HG02571 (cell line): Measurements from ENCODE around the gene ITGB6.
A peak's percentile ranks its signal among the peaks of the same experiment; 100 is the strongest.
"Not testable (repeated sequence)": the region's sequence is repeated elsewhere in the genome, so short reads cannot be mapped to it uniquely, and the experiment has no call there.

ENCODE experiments used
- ATAC-seq: cut with Tn5 transposase; IDR thresholded peaks from one replicate; pipeline ENCODE4 v1.9.1; 2021; ENCODE audit warnings: mild to moderate bottlenecking, moderate library complexity; ENCODE audit not compliant: unreplicated experiment

Gene ITGB6

GRCh38 chr2:160142472-160142871, 57.6 kb downstream of the ITGB6 start:
- no peak for ATAC-seq

GRCh38 chr2:160141912-160142311, 58.2 kb downstream of the ITGB6 start:
- ATAC-seq, result no peak

- ATAC-seq, result no peak
Observed at GRCh38 chr2:160141419-160141818, 58.7 kb downstream of the ITGB6 start.

- ATAC-seq, result no peak
Observed at GRCh38 chr2:160140471-160140870, 59.6 kb downstream of the ITGB6 start.

- ATAC-seq, result no peak
Observed at GRCh38 chr2:160139991-160140390, 60.1 kb downstream of the ITGB6 start.

- ATAC-seq, result no peak
Observed at GRCh38 chr2:160139350-160139749, 60.7 kb downstream of the ITGB6 start.

- ATAC-seq, result no peak
Observed at GRCh38 chr2:160138406-160138805, 61.7 kb downstream of the ITGB6 start.

GRCh38 chr2:160137464-160137863, 62.6 kb downstream of the ITGB6 start:
- ATAC-seq, result no peak

- ATAC-seq, result no peak
Observed at GRCh38 chr2:160132761-160133160, 67.3 kb downstream of the ITGB6 start.

- ATAC-seq, result no peak
Observed at GRCh38 chr2:160126756-160127155, 73.3 kb downstream of the ITGB6 start.

- ATAC-seq, result no peak
Observed at GRCh38 chr2:160126315-160126714, 73.8 kb downstream of the ITGB6 start.

GRCh38 chr2:160125828-160126227, 74.2 kb downstream of the ITGB6 start:
- no peak for ATAC-seq

GRCh38 chr2:160125366-160125765, 74.7 kb downstream of the ITGB6 start:
- no peak for ATAC-seq

GRCh38 chr2:160124571-160124970, 75.5 kb downstream of the ITGB6 start:
- ATAC-seq, result no peak

GRCh38 chr2:160114721-160115120, 85.4 kb downstream of the ITGB6 start:
- not testable (repeated sequence) for ATAC-seq

- no peak for ATAC-seq
Observed at GRCh38 chr2:160114020-160114419, 86.1 kb downstream of the ITGB6 start.

- peak; percentile 48 for ATAC-seq
Observed at GRCh38 chr2:160111951-160112798, 87.9 kb downstream of the ITGB6 start.

- no peak for ATAC-seq
Observed at GRCh38 chr2:160110674-160111239, 89.3 kb downstream of the ITGB6 start.

- peak; percentile 75 for ATAC-seq
Observed at GRCh38 chr2:160109939-160110673, 90.0 kb downstream of the ITGB6 start.

GRCh38 chr2:160109243-160109642, 90.8 kb downstream of the ITGB6 start:
- ATAC-seq, result no peak

GRCh38 chr2:160108646-160109045, 91.4 kb downstream of the ITGB6 start:
- no peak for ATAC-seq

GRCh38 chr2:160105366-160105765, 94.7 kb downstream of the ITGB6 start:
- no peak for ATAC-seq
